ENCODE measurements around the gene C1QTNF12. TPM values are rescaled to one million over a fixed set of nuclear protein-coding genes. Genes with fewer than 3 reads are reported as not detected.

Gene C1QTNF12
- total and polyA plus RNA-seq, 2 experiments from 2014 or later: 3.8 to 6.6 TPM

- H3K79me2 ChIP-seq: no peaks in the 10 kb centered on the region
- H3K9me2 ChIP-seq (replicated peaks; ENCODE audit: insufficient read depth): no peaks in the 10 kb centered on the region
- H3K9me3 ChIP-seq (ENCODE audit: low read depth): no peaks in the 10 kb centered on the region
- H3K4me2 ChIP-seq: peak overlapping the region; percentile 94
- H3K4me1 ChIP-seq (ENCODE audit: insufficient read depth): no peaks in the 10 kb centered on the region
- H3K27ac ChIP-seq: no peak overlapping the region
- no peaks in the 10 kb centered on the region for H3K36me3 ChIP-seq (replicated peaks; ENCODE audit: insufficient read depth, low read depth)
- H2AFZ ChIP-seq: no peak overlapping the region
- H4K20me1 ChIP-seq (ENCODE audit: insufficient read depth, poor library complexity, severe bottlenecking): no peaks in the 10 kb centered on the region
- TF ChIP-seq EZH2phosphoT487 (IDR thresholded peaks at IDR 0.05; ENCODE audit: low read depth, severe bottlenecking, unreplicated experiment): no peak
- no peak for TF ChIP-seq EZH2 (IDR thresholded peaks at IDR 0.05; ENCODE audit: borderline replicate concordance)
- TF ChIP-seq CTCF (IDR thresholded peaks at IDR 0.05; ENCODE audit: poor library complexity): no peak
- 85% methylated on average over 27 of the region's 31 CpGs for WGBS (ENCODE audit: low lambda C conversion rate, missing lambda C conversion rate)
- no peaks in the 10 kb centered on the region for H3K27me3 ChIP-seq
- DNase-seq (ENCODE audit: low spot score): no peak
- H3K4me3 ChIP-seq: no peak overlapping the region
Measured at GRCh38 chr1:1199961-1200875, 46.3 kb downstream of the C1QTNF12 start.

- Histone ChIP-seq H3K4me3 (no peak overlapping the region), H3K9me3 (ENCODE audit: low read depth) (no peaks in the 10 kb centered on the region), H3K36me3 (replicated peaks; ENCODE audit: insufficient read depth, low read depth) (no peaks in the 10 kb centered on the region), H4K20me1 (ENCODE audit: insufficient read depth, poor library complexity, severe bottlenecking) (no peaks in the 10 kb centered on the region), H3K4me2 (no peak overlapping the region), H3K79me2 (no peaks in the 10 kb centered on the region), H3K4me1 (ENCODE audit: insufficient read depth) (no peaks in the 10 kb centered on the region), H3K27me3 (no peaks in the 10 kb centered on the region), H3K27ac (no peak overlapping the region), H2AFZ (no peak overlapping the region), H3K9me2 (replicated peaks; ENCODE audit: insufficient read depth) (no peaks in the 10 kb centered on the region)
- WGBS (ENCODE audit: low lambda C conversion rate, missing lambda C conversion rate): 92% methylated on average over 22 of the region's 22 CpGs
- DNase-seq (ENCODE audit: low spot score): no peak
- no peak for TF ChIP-seq EZH2phosphoT487 (IDR thresholded peaks at IDR 0.05; ENCODE audit: low read depth, severe bottlenecking, unreplicated experiment)
- no peak for TF ChIP-seq EZH2 (IDR thresholded peaks at IDR 0.05; ENCODE audit: borderline replicate concordance)
- TF ChIP-seq CTCF (IDR thresholded peaks at IDR 0.05; ENCODE audit: poor library complexity): no peak
Measured at GRCh38 chr1:1199141-1199960, 47.2 kb downstream of the C1QTNF12 start.

GRCh38 chr1:1198423-1199140, 47.9 kb downstream of the C1QTNF12 start:
- H3K4me2 ChIP-seq: no peak overlapping the region
- 85% methylated on average over 14 of the region's 23 CpGs for WGBS (ENCODE audit: low lambda C conversion rate, missing lambda C conversion rate)

More at GRCh38 chr1:1198423-1199140, 47.9 kb downstream of the C1QTNF12 start:
- no peaks in the 10 kb centered on the region for H3K9me2 ChIP-seq (replicated peaks; ENCODE audit: insufficient read depth)
- H2AFZ ChIP-seq: no peak overlapping the region
- no peaks in the 10 kb centered on the region for H4K20me1 ChIP-seq (ENCODE audit: insufficient read depth, poor library complexity, severe bottlenecking)
- no peaks in the 10 kb centered on the region for H3K4me1 ChIP-seq (ENCODE audit: insufficient read depth)
- no peak for DNase-seq (ENCODE audit: low spot score)
- TF ChIP-seq EZH2 (IDR thresholded peaks at IDR 0.05; ENCODE audit: borderline replicate concordance) (no peak), CTCF (IDR thresholded peaks at IDR 0.05; ENCODE audit: poor library complexity) (no peak), EZH2phosphoT487 (IDR thresholded peaks at IDR 0.05; ENCODE audit: low read depth, severe bottlenecking, unreplicated experiment) (no peak)
- H3K27me3 ChIP-seq: no peaks in the 10 kb centered on the region
- H3K79me2 ChIP-seq: no peaks in the 10 kb centered on the region
- H3K4me3 ChIP-seq: no peak overlapping the region
- H3K27ac ChIP-seq: no peak overlapping the region
- H3K36me3 ChIP-seq (replicated peaks; ENCODE audit: insufficient read depth, low read depth): no peaks in the 10 kb centered on the region
- H3K9me3 ChIP-seq (ENCODE audit: low read depth): no peaks in the 10 kb centered on the region
